ENCODE data around the gene EMP1. TPM values are rescaled to one million over a fixed set of nuclear protein-coding genes. Genes with fewer than 3 reads are reported as not detected.

The EMP1 gene
- total and polyA plus RNA-seq, 9 of the 15 experiments (the other 6 are each of a cell fraction or from before 2014, with no cell fraction given) = 0.10 to 0.60 TPM; not detected in 7

- TF ChIP-seq REST (IDR thresholded peaks at IDR 0.05; ENCODE audit: borderline replicate concordance) (peak; percentile 39; the same call in 1 of the 2 replicates), REST (CRISPR knock-in tag; IDR thresholded peaks at IDR 0.05; ENCODE audit: low read depth) (no peak)
These were observed 6.8 kb downstream of the EMP1 start (continued) for GRCh38 chr12:13203034-13203922.
